HG02588 (cell line): ENCODE results near the gene IGSF9.

Source experiments
- ATAC-seq: cut with Tn5 transposase; IDR thresholded peaks from one replicate; pipeline ENCODE4 v1.9.1; 2021; ENCODE audit warnings: mild to moderate bottlenecking, moderate library complexity; ENCODE audit not compliant: unreplicated experiment

IGSF9 gene

GRCh38 chr1:159933347-159933746 lies 12.1 kb downstream of the IGSF9 start:
- no peak for ATAC-seq

- ATAC-seq, result no peak
Measured at GRCh38 chr1:159932296-159933285, 12.8 kb downstream of the IGSF9 start.

- no peak for ATAC-seq
Measured at GRCh38 chr1:159931795-159932173, 13.6 kb downstream of the IGSF9 start.

- no peak for ATAC-seq
Measured at GRCh38 chr1:159931101-159931794, 14.2 kb downstream of the IGSF9 start.

- ATAC-seq, result no peak
Measured at GRCh38 chr1:159930634-159931033, 14.8 kb downstream of the IGSF9 start.

- no peak for ATAC-seq
Measured at GRCh38 chr1:159930216-159930615, 15.2 kb downstream of the IGSF9 start.

GRCh38 chr1:159929155-159930051 lies 16.0 kb downstream of the IGSF9 start:
- ATAC-seq, result no peak

GRCh38 chr1:159928491-159929050 lies 16.8 kb downstream of the IGSF9 start:
- ATAC-seq, result no peak

- ATAC-seq, result no peak
Measured at GRCh38 chr1:159927849-159928431, 17.5 kb downstream of the IGSF9 start.

- no peak for ATAC-seq
Measured at GRCh38 chr1:159927211-159927848, 18.1 kb downstream of the IGSF9 start.

GRCh38 chr1:159925719-159926078 lies 19.7 kb downstream of the IGSF9 start:
- ATAC-seq, result peak; percentile 2

- peak; percentile 49 for ATAC-seq
Measured at GRCh38 chr1:159924791-159925718, 20.4 kb downstream of the IGSF9 start, which contains the start of gene TAGLN2. TAGLN2 (minus strand) TSS chr1:159925507; CDS start chr1:159920509, 4,998 bp downstream.

GRCh38 chr1:159924025-159924790 lies 21.2 kb downstream of the IGSF9 start:
- peak; percentile 13 for ATAC-seq

- ATAC-seq, result peak; percentile 25
Measured at GRCh38 chr1:159923203-159924024, 22.0 kb downstream of the IGSF9 start.

- no peak for ATAC-seq
Measured at GRCh38 chr1:159922511-159923202, 22.8 kb downstream of the IGSF9 start.

- no peak for ATAC-seq
Measured at GRCh38 chr1:159921700-159922504, 23.5 kb downstream of the IGSF9 start.
